Measurements from ENCODE around the gene ADAMTS12.

Gene ADAMTS12

GRCh38 chr5:33494466-33494865, 397.3 kb downstream of the ADAMTS12 start:
- no peak overlapping the region for H2BK5ac ChIP-seq (ENCODE audit: low read length)
- H2BK15ac ChIP-seq (ENCODE audit: low read length), result no peak overlapping the region
- no peak overlapping the region for H4K91ac ChIP-seq (ENCODE audit: low read depth, low read length, poor library complexity)
- no peak for DNase-seq (ENCODE audit: low spot score)
- H3K9ac ChIP-seq (ENCODE audit: low read depth, low read length, poor library complexity), result no peak overlapping the region
- H3K4me3 ChIP-seq (ENCODE audit: low read length in 2 of 2), result no peak overlapping the region
- H2AK5ac ChIP-seq (ENCODE audit: low read depth, low read length), result no peak overlapping the region
- no peak overlapping the region for H3K27ac ChIP-seq (replicated peaks; ENCODE audit: low read length)
- no peak overlapping the region for H2AFZ ChIP-seq (ENCODE audit: low read length)
- no CpG with 5 or more reads among the region's 1 CpG for WGBS, 2 donors (ENCODE audit: extremely low coverage in 2 of 2, insufficient read length in 2 of 2, insufficient replicate concordance in 1 of 2)
- no peaks in the 10 kb centered on the region for H3K79me1 ChIP-seq (ENCODE audit: low read depth, low read length)
- H3K4ac ChIP-seq (ENCODE audit: low read length), result no peak overlapping the region
- no peak overlapping the region for H4K8ac ChIP-seq (ENCODE audit: low read depth, low read length)
- H3K4me2 ChIP-seq (ENCODE audit: insufficient read depth, low read length, poor library complexity, severe bottlenecking), result no peak overlapping the region
- no peak overlapping the region for H3K14ac ChIP-seq (ENCODE audit: low read length)
- H3K27me3 ChIP-seq (ENCODE audit: control insufficient read depth in 3 of 3, insufficient read depth in 3 of 3, low read depth in 1 of 3, low read length in 3 of 3), result no peaks in the 10 kb centered on the region
- H2BK12ac ChIP-seq (ENCODE audit: low read length), result no peak overlapping the region
- no peaks in the 10 kb centered on the region for H3K36me3 ChIP-seq (replicated peaks in 1 of 2; ENCODE audit: control insufficient read depth in 2 of 2, insufficient read depth in 2 of 2, low read length in 2 of 2)
- H3K18ac ChIP-seq (ENCODE audit: low read length), result no peak overlapping the region
- H3K9me3 ChIP-seq (replicated peaks in 1 of 2; ENCODE audit: control insufficient read depth in 2 of 2, insufficient read depth in 1 of 2, low read depth in 1 of 2, low read length in 2 of 2), result peaks cover 0 to 3% of the 10 kb centered on the region in 2 donors
- no peak overlapping the region for H3K23ac ChIP-seq (ENCODE audit: low read depth, low read length, poor library complexity)
- no peak overlapping the region for H2BK120ac ChIP-seq (ENCODE audit: low read depth, low read length)
- H3K4me1 ChIP-seq (ENCODE audit: control insufficient read depth in 2 of 2, insufficient read depth in 1 of 2, low read depth in 1 of 2, low read length in 2 of 2), result peaks cover 3 to 5% of the 10 kb centered on the region in 2 donors

GRCh38 chr5:33491941-33492340, 399.8 kb downstream of the ADAMTS12 start:
- no peaks in the 10 kb centered on the region for H3K27me3 ChIP-seq (ENCODE audit: control insufficient read depth in 3 of 3, insufficient read depth in 3 of 3, low read depth in 1 of 3, low read length in 3 of 3)
- H3K18ac ChIP-seq (ENCODE audit: low read length), result no peak overlapping the region
- no peak overlapping the region for H3K23ac ChIP-seq (ENCODE audit: low read depth, low read length, poor library complexity)
- H3K36me3 ChIP-seq (replicated peaks in 1 of 2; ENCODE audit: control insufficient read depth in 2 of 2, insufficient read depth in 2 of 2, low read length in 2 of 2), result no peaks in the 10 kb centered on the region
- peaks cover 5 to 6% of the 10 kb centered on the region in 2 donors for H3K4me1 ChIP-seq (ENCODE audit: control insufficient read depth in 2 of 2, insufficient read depth in 1 of 2, low read depth in 1 of 2, low read length in 2 of 2)
- H3K9ac ChIP-seq (ENCODE audit: low read depth, low read length, poor library complexity), result no peak overlapping the region
- no peak overlapping the region for H2BK12ac ChIP-seq (ENCODE audit: low read length)
- no peak overlapping the region for H3K14ac ChIP-seq (ENCODE audit: low read length)
- no peak overlapping the region for H2BK5ac ChIP-seq (ENCODE audit: low read length)
- no peak overlapping the region for H2BK15ac ChIP-seq (ENCODE audit: low read length)
- no peak overlapping the region for H3K4me3 ChIP-seq (ENCODE audit: low read length in 2 of 2)
- no peak overlapping the region for H4K91ac ChIP-seq (ENCODE audit: low read depth, low read length, poor library complexity)
- H2AFZ ChIP-seq (ENCODE audit: low read length), result no peak overlapping the region
- H2AK5ac ChIP-seq (ENCODE audit: low read depth, low read length), result no peak overlapping the region
- H2BK120ac ChIP-seq (ENCODE audit: low read depth, low read length), result no peak overlapping the region
- H3K9me3 ChIP-seq (replicated peaks in 1 of 2; ENCODE audit: control insufficient read depth in 2 of 2, insufficient read depth in 1 of 2, low read depth in 1 of 2, low read length in 2 of 2), result peaks cover 3 to 6% of the 10 kb centered on the region in 2 donors
- no peak overlapping the region for H3K27ac ChIP-seq (replicated peaks; ENCODE audit: low read length)
- H3K4ac ChIP-seq (ENCODE audit: low read length), result no peak overlapping the region
- DNase-seq (ENCODE audit: low spot score), result no peak
- H4K8ac ChIP-seq (ENCODE audit: low read depth, low read length), result no peak overlapping the region
- H3K79me1 ChIP-seq (ENCODE audit: low read depth, low read length), result no peaks in the 10 kb centered on the region
- no peak overlapping the region for H3K4me2 ChIP-seq (ENCODE audit: insufficient read depth, low read length, poor library complexity, severe bottlenecking)

DNA sequence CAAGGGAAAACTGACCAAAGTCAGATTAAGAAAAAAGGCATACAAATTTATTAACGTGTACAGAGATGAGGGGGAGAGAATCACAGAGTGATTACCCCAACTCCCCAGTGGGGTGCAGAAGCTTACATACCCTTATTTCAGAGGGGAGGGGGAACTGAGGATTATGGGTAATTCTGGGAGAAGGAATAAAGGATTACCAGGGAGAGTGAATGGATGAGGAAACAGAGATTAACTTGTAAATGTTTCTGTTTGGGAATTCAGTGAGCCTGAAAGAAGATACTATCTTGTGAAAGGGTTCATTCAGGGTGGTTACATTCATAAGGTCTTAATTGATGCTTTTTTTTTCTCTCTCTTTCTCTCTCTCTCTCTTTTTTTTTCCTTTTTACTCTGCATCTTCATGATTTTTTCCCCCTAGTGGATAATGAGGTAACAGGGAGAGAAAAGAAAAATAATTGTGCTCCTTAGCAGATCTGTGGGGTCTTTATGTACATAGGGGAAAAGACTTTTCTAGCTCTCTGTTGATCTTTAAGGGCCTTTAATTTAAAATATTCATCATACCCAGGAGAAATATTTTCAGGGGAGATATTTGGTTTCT, 401.6 kb downstream of the ADAMTS12 start:
- H3K18ac ChIP-seq (ENCODE audit: low read length), result no peak overlapping the region
- H3K79me1 ChIP-seq (ENCODE audit: low read depth, low read length), result no peaks in the 10 kb centered on the region
- H2BK15ac ChIP-seq (ENCODE audit: low read length), result no peak overlapping the region
- H4K8ac ChIP-seq (ENCODE audit: low read depth, low read length), result no peak overlapping the region
- H3K27me3 ChIP-seq (ENCODE audit: control insufficient read depth in 3 of 3, insufficient read depth in 3 of 3, low read depth in 1 of 3, low read length in 3 of 3), result no peaks in the 10 kb centered on the region
- no peak overlapping the region for H2BK12ac ChIP-seq (ENCODE audit: low read length)
- H3K4me3 ChIP-seq (ENCODE audit: low read length in 2 of 2), result no peak overlapping the region
- H3K4ac ChIP-seq (ENCODE audit: low read length), result no peak overlapping the region
- no peak overlapping the region for H2AFZ ChIP-seq (ENCODE audit: low read length)
- no peak overlapping the region for H4K91ac ChIP-seq (ENCODE audit: low read depth, low read length, poor library complexity)
- no CpG with 5 or more reads among the region's 1 CpG for WGBS, 2 donors (ENCODE audit: extremely low coverage in 2 of 2, insufficient read length in 2 of 2, insufficient replicate concordance in 1 of 2)
- H3K14ac ChIP-seq (ENCODE audit: low read length), result no peak overlapping the region
- peaks cover 5 to 6% of the 10 kb centered on the region in 2 donors for H3K4me1 ChIP-seq (ENCODE audit: control insufficient read depth in 2 of 2, insufficient read depth in 1 of 2, low read depth in 1 of 2, low read length in 2 of 2)
- H3K9ac ChIP-seq (ENCODE audit: low read depth, low read length, poor library complexity), result no peak overlapping the region
- no peak overlapping the region for H2AK5ac ChIP-seq (ENCODE audit: low read depth, low read length)
- no peaks in the 10 kb centered on the region for H3K36me3 ChIP-seq (replicated peaks in 1 of 2; ENCODE audit: control insufficient read depth in 2 of 2, insufficient read depth in 2 of 2, low read length in 2 of 2)
- H2BK120ac ChIP-seq (ENCODE audit: low read depth, low read length), result no peak overlapping the region
- H3K27ac ChIP-seq (replicated peaks; ENCODE audit: low read length), result no peak overlapping the region
- peaks cover 3 to 6% of the 10 kb centered on the region in 2 donors for H3K9me3 ChIP-seq (replicated peaks in 1 of 2; ENCODE audit: control insufficient read depth in 2 of 2, insufficient read depth in 1 of 2, low read depth in 1 of 2, low read length in 2 of 2)
- H3K23ac ChIP-seq (ENCODE audit: low read depth, low read length, poor library complexity), result no peak overlapping the region
- no peak for DNase-seq (ENCODE audit: low spot score)
- no peak overlapping the region for H3K4me2 ChIP-seq (ENCODE audit: insufficient read depth, low read length, poor library complexity, severe bottlenecking)
- no peak overlapping the region for H2BK5ac ChIP-seq (ENCODE audit: low read length)

DNA sequence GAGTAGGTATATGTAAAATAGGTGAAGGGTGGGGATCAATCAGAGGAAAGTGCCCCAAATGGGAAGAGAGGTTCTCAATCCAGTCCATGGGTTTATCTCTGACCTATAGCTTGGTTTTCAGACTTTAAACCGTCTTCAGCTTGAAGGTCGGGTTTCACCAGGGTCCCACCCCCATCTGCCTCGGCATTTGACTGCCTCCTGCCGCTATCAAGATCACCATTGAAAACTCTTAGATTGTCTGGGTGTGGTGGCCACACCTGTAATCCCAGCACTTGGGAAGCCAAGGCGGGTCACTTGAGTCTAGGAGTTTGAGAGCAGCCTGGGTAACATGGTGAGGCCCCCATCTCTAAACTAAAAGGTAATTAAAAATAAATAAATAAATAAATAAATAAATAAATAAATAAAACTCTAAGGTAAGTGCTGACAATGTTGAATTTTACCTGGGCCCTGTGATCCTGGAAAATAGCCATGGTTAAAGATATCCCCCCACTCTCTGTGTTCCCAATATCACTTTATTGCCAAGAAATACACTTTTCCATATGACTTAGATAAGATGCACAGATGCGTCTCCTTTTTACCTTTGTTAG, 402.2 kb downstream of the ADAMTS12 start:
- no peaks in the 10 kb centered on the region for H3K36me3 ChIP-seq (replicated peaks in 1 of 2; ENCODE audit: control insufficient read depth in 2 of 2, insufficient read depth in 2 of 2, low read length in 2 of 2)
- H2BK12ac ChIP-seq (ENCODE audit: low read length), result no peak overlapping the region
- H3K4me2 ChIP-seq (ENCODE audit: insufficient read depth, low read length, poor library complexity, severe bottlenecking), result no peak overlapping the region
- no peaks in the 10 kb centered on the region for H3K79me1 ChIP-seq (ENCODE audit: low read depth, low read length)
- H2BK15ac ChIP-seq (ENCODE audit: low read length), result no peak overlapping the region
- H3K27ac ChIP-seq (replicated peaks; ENCODE audit: low read length), result no peak overlapping the region
- H2BK120ac ChIP-seq (ENCODE audit: low read depth, low read length), result no peak overlapping the region
- no peak overlapping the region for H2AK5ac ChIP-seq (ENCODE audit: low read depth, low read length)
- no peak overlapping the region for H4K91ac ChIP-seq (ENCODE audit: low read depth, low read length, poor library complexity)
- no peak overlapping the region for H3K4ac ChIP-seq (ENCODE audit: low read length)
- no peak overlapping the region for H4K8ac ChIP-seq (ENCODE audit: low read depth, low read length)
- peaks cover 5 to 6% of the 10 kb centered on the region in 2 donors for H3K4me1 ChIP-seq (ENCODE audit: control insufficient read depth in 2 of 2, insufficient read depth in 1 of 2, low read depth in 1 of 2, low read length in 2 of 2)
- H3K4me3 ChIP-seq (ENCODE audit: low read length in 2 of 2), result no peak overlapping the region
- no peak overlapping the region for H3K14ac ChIP-seq (ENCODE audit: low read length)
- H3K9ac ChIP-seq (ENCODE audit: low read depth, low read length, poor library complexity), result no peak overlapping the region
- H3K18ac ChIP-seq (ENCODE audit: low read length), result no peak overlapping the region
- no peak for DNase-seq (ENCODE audit: low spot score)
- H3K9me3 ChIP-seq (replicated peaks in 1 of 2; ENCODE audit: control insufficient read depth in 2 of 2, insufficient read depth in 1 of 2, low read depth in 1 of 2, low read length in 2 of 2), result peaks cover 3 to 6% of the 10 kb centered on the region in 2 donors
- H2AFZ ChIP-seq (ENCODE audit: low read length), result no peak overlapping the region
- H2BK5ac ChIP-seq (ENCODE audit: low read length), result no peak overlapping the region
- H3K23ac ChIP-seq (ENCODE audit: low read depth, low read length, poor library complexity), result no peak overlapping the region
- WGBS, 2 donors (ENCODE audit: extremely low coverage in 2 of 2, insufficient read length in 2 of 2, insufficient replicate concordance in 1 of 2), result no CpG with 5 or more reads among the region's 6 CpGs
- no peaks in the 10 kb centered on the region for H3K27me3 ChIP-seq (ENCODE audit: control insufficient read depth in 3 of 3, insufficient read depth in 3 of 3, low read depth in 1 of 3, low read length in 3 of 3)
